Measurements from ENCODE around the gene CR1L.
A peak's percentile ranks its signal among the peaks of the same experiment; 100 is the strongest.
"Not testable (repeated sequence)": the region's sequence is repeated elsewhere in the genome, so short reads cannot be mapped to it uniquely, and the experiment has no call there.

Gene CR1L

DNA sequence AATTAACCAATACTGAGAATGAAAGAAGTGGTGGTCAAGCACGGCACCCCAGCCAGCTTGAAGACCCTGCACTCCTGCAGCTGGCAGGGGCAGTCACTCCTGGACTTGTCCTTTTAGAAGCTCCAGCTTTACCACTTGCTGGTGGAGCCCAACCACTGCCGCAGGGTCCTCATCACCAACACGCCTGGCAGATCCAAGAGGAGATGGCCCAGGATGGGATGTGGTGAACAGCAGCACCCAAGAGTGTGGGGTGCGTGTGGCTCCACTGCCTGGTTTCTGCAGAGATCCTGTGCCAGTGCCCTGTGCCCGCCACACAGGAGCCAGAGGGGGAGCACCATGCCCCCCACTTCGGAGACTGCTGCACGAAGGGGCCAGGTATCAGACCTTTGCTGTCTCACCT, 13.5 kb downstream of the CR1L start:
- no peak for FAIRE-seq
- TF ChIP-seq TAF1 (IDR thresholded peaks at IDR 0.05; ENCODE audit: low read depth, low read length), result no peak
- no peak for TF ChIP-seq PAX5 (IDR thresholded peaks at IDR 0.05; ENCODE audit: insufficient read depth, low read length, severe bottlenecking)
- TF ChIP-seq POLR2A (IDR thresholded peaks at IDR 0.05; ENCODE audit: low read depth, low read length), result no peak
- no peak for TF ChIP-seq POLR2AphosphoS5 (IDR thresholded peaks at IDR 0.05; ENCODE audit: low read depth, low read length)
- no peak for TF ChIP-seq POU2F2 (IDR thresholded peaks at IDR 0.05; ENCODE audit: low read depth, low read length)
- no peak for TF ChIP-seq SPI1 (IDR thresholded peaks at IDR 0.05; ENCODE audit: low read depth, low read length)
- no peak for DNase-seq (ENCODE audit: insufficient read length, low spot score)

DNA sequence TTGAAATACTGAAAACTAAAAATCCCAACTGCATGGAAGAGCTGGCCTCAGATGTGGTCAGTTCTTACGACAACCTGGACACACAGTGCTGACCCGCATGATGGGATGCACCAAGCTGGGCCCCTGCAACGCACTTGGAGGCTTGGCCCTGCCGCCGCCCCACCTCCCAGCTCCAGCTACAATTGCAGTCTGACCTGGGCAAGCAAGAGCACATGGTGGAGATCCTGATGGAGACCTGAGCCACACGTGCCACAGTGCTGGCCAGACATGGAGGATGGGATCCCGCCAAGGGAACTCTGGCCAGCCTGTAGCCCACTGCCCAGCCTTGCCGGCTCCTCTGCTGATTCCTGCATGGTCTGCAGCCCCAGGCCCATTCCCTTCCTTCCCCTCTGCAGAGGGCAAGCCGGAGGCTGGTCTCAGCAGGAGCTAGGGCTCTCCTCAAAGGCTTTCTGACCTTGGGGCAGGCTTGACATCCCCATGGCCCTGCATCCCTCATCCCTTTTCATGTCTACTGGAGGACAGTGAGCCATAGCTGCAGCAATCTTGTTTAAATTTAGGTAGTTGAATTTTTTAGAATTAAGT, 14.1 kb downstream of the CR1L start:
- FAIRE-seq, result no peak
- DNase-seq (ENCODE audit: insufficient read length, low spot score), result no peak
- TF ChIP-seq POLR2AphosphoS5 (IDR thresholded peaks at IDR 0.05; ENCODE audit: low read depth, low read length) (no peak), PAX5 (IDR thresholded peaks at IDR 0.05; ENCODE audit: insufficient read depth, low read length, severe bottlenecking) (no peak), POLR2A (IDR thresholded peaks at IDR 0.05; ENCODE audit: low read depth, low read length) (no peak), SPI1 (IDR thresholded peaks at IDR 0.05; ENCODE audit: low read depth, low read length) (no peak), POU2F2 (IDR thresholded peaks at IDR 0.05; ENCODE audit: low read depth, low read length) (no peak), TAF1 (IDR thresholded peaks at IDR 0.05; ENCODE audit: low read depth, low read length) (no peak)

DNA sequence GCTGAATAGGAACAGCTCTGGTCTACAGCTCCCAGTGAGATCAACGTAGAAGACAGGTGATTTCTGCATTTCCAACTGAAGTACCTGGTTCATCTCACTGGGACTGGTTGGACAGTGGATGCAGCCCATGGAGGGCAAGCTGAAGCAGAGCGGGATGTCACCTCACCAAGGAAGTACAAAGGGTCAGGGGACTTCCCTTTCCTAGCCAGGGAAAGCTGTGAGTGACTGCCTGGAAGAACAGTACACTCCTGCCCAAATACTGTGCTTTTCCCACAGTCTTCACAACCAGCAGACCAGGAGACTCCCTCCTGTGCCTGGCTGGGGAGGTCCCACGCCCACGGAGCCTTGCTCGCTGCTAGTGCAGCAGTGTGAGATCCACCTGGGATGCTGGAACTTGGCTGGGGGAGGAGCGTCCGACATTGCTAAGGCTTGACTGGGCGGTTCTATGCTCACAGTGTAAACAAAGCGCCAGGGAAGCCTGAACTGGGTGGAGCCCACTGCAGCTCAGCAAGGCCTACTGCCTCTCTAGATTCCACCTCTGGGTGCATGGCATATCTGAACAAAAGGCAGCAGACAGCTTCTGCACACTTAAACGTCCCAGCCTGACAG, 14.7 kb downstream of the CR1L start:
- no peak for FAIRE-seq
- no peak for TF ChIP-seq POLR2A (IDR thresholded peaks at IDR 0.05; ENCODE audit: low read depth, low read length)
- TF ChIP-seq POLR2AphosphoS5 (IDR thresholded peaks at IDR 0.05; ENCODE audit: low read depth, low read length), result no peak
- no peak for TF ChIP-seq PAX5 (IDR thresholded peaks at IDR 0.05; ENCODE audit: insufficient read depth, low read length, severe bottlenecking)
- no peak for TF ChIP-seq POU2F2 (IDR thresholded peaks at IDR 0.05; ENCODE audit: low read depth, low read length)
- no peak for TF ChIP-seq SPI1 (IDR thresholded peaks at IDR 0.05; ENCODE audit: low read depth, low read length)
- TF ChIP-seq TAF1 (IDR thresholded peaks at IDR 0.05; ENCODE audit: low read depth, low read length), result no peak
- no peak for DNase-seq (ENCODE audit: insufficient read length, low spot score)

DNA sequence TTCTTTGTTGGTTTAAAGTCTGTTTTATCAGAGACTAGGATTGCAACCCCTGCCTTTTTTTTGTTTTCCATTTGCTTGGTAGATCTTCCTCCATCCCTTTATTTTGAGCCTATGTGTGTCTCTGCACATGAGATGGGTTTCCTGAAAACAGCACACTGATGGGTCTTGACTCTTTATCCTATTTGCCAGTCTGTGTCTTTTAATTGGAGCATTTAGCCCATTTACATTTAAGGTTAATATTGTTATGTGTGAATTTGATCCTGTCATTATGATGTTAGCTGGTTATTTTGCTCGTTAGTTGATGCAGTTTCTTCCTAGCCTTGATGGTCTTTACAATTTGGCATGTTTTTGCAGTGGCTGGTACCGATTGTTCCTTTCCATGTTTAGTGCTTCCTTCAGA, 16.5 kb downstream of the CR1L start:
- DNase-seq (ENCODE audit: insufficient read length, low spot score); FAIRE-seq: not testable (repeated sequence)

DNA sequence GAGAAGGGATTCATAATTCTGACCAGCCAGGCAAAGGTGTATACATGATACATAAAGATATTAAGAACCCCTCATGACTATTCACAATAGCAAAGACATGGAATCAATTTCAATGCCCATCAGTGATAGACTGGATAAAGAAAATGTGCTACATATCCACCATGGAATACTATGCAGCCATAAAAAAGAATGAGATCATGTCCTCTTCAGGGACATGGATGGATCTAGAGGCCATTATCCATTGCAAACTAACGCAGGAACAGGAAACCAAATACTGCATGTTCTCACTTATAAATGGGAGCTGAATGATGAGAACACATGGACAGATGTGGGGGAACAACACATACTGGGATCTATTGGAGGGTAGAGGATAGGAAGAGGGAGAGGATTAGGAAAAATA, 21.4 kb downstream of the CR1L start:
- no peak for TF ChIP-seq POLR2A (IDR thresholded peaks at IDR 0.05; ENCODE audit: low read depth, low read length)
- TF ChIP-seq TAF1 (IDR thresholded peaks at IDR 0.05; ENCODE audit: low read depth, low read length), result no peak
- TF ChIP-seq PAX5 (IDR thresholded peaks at IDR 0.05; ENCODE audit: insufficient read depth, low read length, severe bottlenecking), result no peak
- TF ChIP-seq POLR2AphosphoS5 (IDR thresholded peaks at IDR 0.05; ENCODE audit: low read depth, low read length), result no peak
- no peak for TF ChIP-seq SPI1 (IDR thresholded peaks at IDR 0.05; ENCODE audit: low read depth, low read length)
- no peak for TF ChIP-seq POU2F2 (IDR thresholded peaks at IDR 0.05; ENCODE audit: low read depth, low read length)
- FAIRE-seq, result no peak

DNA sequence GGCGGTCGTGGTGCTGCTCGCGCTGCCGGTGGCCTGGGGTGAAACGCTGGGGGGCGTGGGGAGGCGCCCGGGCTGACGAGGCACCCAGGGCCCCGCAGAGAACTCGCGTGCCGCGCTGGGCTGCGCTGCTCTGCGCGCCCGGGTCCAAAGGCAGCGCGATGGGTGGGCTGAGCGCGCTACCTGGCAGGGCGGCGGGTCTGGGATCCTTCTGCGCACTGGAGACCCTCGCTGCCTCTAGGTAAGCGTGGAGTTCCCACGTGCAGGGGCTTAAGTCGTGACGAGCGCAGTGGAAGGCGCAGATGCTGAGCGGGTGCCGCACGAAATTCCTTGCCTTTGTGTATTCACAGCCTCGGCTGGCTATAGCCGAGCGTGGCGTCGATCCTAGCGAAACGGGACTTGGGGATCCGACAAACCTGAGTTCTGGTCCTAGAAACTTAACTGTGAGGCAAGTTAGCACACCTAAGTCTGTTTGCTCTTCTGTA, 24.6 kb downstream of the CR1L start:
- no peak for TF ChIP-seq TAF1 (IDR thresholded peaks at IDR 0.05; ENCODE audit: low read depth, low read length)
- no peak for TF ChIP-seq SPI1 (IDR thresholded peaks at IDR 0.05; ENCODE audit: low read depth, low read length)
- TF ChIP-seq PAX5 (IDR thresholded peaks at IDR 0.05; ENCODE audit: insufficient read depth, low read length, severe bottlenecking), result no peak
- no peak for TF ChIP-seq POU2F2 (IDR thresholded peaks at IDR 0.05; ENCODE audit: low read depth, low read length)
- TF ChIP-seq POLR2AphosphoS5 (IDR thresholded peaks at IDR 0.05; ENCODE audit: low read depth, low read length), result no peak
- TF ChIP-seq POLR2A (IDR thresholded peaks at IDR 0.05; ENCODE audit: low read depth, low read length), result no peak
- no peak for DNase-seq (ENCODE audit: insufficient read length, low spot score)
- peak; percentile 68 for FAIRE-seq

More for the DNA sequence above, 21.4 kb downstream of the CR1L start:
- no peak for DNase-seq (ENCODE audit: insufficient read length, low spot score)

DNA sequence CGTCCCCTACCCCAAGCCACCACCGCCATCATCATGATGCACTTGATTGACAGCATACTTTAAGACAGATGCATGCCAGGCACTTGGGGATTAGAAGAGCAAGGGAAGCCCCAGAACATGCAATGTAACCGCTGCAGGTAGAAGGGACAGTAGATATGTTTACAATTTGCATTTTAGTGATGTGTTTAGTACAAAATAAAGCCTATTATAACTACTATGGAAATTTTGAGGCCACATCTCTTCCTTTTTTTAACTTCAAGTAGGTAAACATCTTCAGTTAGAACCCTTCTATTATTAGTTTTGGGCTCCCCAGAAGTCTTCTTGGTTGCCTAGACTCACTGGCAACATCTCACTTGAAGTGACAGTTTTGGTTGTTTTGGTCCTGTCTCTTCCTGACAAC, 25.3 kb downstream of the CR1L start:
- FAIRE-seq, result peak; percentile 60
- TF ChIP-seq POU2F2 (IDR thresholded peaks at IDR 0.05; ENCODE audit: low read depth, low read length) (peak; percentile 87), POLR2A (IDR thresholded peaks at IDR 0.05; ENCODE audit: low read depth, low read length) (no peak)
- no peak for DNase-seq (ENCODE audit: insufficient read length, low spot score)

DNA sequence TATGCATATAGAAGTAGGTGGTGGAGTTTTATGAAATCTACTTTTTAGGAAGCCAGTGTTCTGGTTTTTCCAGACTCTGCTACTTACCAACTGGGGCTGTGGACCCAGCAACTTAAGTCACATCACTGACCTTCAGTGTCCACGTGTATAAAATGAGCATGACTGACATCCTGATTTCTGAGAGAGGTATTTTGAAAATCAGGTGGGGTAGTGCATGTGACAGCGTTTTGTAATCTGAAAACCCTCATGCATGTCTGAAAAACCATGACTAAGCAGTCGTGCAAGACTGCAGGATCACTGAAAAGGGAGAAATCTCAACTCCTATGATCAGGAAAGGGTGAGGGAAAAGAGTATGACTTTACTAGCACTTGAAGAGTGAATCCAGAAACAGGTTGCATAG, 26.1 kb downstream of the CR1L start:
- FAIRE-seq (peak; percentile 74), DNase-seq (ENCODE audit: insufficient read length, low spot score) (no peak)
- TF ChIP-seq POLR2A (IDR thresholded peaks at IDR 0.05; ENCODE audit: low read depth, low read length) (no peak), PAX5 (IDR thresholded peaks at IDR 0.05; ENCODE audit: insufficient read depth, low read length, severe bottlenecking) (no peak), POLR2AphosphoS5 (IDR thresholded peaks at IDR 0.05; ENCODE audit: low read depth, low read length) (no peak), TAF1 (IDR thresholded peaks at IDR 0.05; ENCODE audit: low read depth, low read length) (no peak), POU2F2 (IDR thresholded peaks at IDR 0.05; ENCODE audit: low read depth, low read length) (no peak), SPI1 (IDR thresholded peaks at IDR 0.05; ENCODE audit: low read depth, low read length) (no peak)

DNA sequence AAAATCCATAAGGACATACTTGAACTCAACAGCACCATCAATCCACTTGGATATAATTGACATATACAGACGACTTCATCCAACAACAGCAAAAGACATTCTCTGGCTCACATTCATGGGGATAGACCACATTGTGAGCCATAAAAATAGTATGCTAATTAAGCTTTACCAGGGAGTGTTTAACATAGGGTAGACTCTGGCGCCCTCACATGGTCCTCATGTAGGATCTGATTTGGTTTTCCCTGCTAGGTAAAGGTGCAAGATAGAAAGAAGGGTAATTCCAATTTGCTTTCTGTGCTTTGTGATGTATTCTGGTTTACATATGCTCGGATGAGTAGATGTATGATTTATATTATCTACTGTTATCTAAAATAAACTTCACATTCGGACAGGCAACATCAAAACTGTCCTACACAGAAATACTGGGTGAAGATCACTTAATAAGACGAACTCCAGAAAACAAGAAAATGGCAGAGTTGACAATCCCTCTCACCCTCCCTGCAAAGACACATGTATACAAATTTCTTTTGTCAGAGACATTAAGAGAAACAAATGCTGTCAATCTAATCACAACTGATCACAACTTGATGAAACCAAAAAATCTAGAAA, 27.7 kb downstream of the CR1L start:
- FAIRE-seq, result peak; percentile 50
- no peak for TF ChIP-seq POLR2AphosphoS5 (IDR thresholded peaks at IDR 0.05; ENCODE audit: low read depth, low read length)
- 0 out of 2 replicates have a peak, but pooled peaks have one; percentile 38 for TF ChIP-seq POU2F2 (IDR thresholded peaks at IDR 0.05; ENCODE audit: low read depth, low read length)

DNA sequence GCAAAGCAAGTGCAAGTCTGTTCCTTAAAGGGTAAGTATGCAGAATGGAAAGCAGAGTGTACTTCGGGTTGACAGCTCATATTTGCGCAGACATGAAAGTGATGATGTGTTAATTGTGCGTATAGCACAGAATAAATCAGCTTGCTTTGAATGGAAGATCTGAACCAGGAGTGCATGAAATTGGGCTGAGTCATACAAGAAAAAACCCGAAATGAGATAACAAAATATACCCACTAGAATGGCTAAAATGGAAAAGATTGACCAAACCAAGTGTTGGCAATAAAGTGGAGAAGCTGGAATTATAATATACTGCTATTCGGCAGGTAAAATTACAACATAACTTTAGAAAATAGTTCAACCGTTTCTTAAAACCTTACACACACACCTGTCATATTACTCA, 28.5 kb downstream of the CR1L start:
- DNase-seq (ENCODE audit: insufficient read length, low spot score) (no peak), FAIRE-seq (no peak)
- no peak for TF ChIP-seq POU2F2 (IDR thresholded peaks at IDR 0.05; ENCODE audit: low read depth, low read length)
- no peak for TF ChIP-seq POLR2A (IDR thresholded peaks at IDR 0.05; ENCODE audit: low read depth, low read length)
- no peak for TF ChIP-seq PAX5 (IDR thresholded peaks at IDR 0.05; ENCODE audit: insufficient read depth, low read length, severe bottlenecking)
- no peak for TF ChIP-seq POLR2AphosphoS5 (IDR thresholded peaks at IDR 0.05; ENCODE audit: low read depth, low read length)
- TF ChIP-seq SPI1 (IDR thresholded peaks at IDR 0.05; ENCODE audit: low read depth, low read length), result no peak
- TF ChIP-seq TAF1 (IDR thresholded peaks at IDR 0.05; ENCODE audit: low read depth, low read length), result no peak

More for the DNA sequence above, 27.7 kb downstream of the CR1L start:
- DNase-seq (ENCODE audit: insufficient read length, low spot score), result peak; percentile 13

All from GM12891 (cell line).